Vagina (tissue), 2 donors: ENCODE data around the gene DSCAML1. TPM values are rescaled to one million over a fixed set of nuclear protein-coding genes. Genes with fewer than 3 reads are reported as not detected.

Experiments
- DNase-seq, 2 donors: peaks; one replicate each; pipeline ENCODE4 v3.0.0-alpha.2; 2017; ENCODE audit errors: extremely low spot score in 2 of 2
- H3K27ac ChIP-seq: fragments of 200-600 bp; sonication (generic); one replicate; pipeline ENCODE4 v1.5.1; 2019
- H3K27me3 ChIP-seq: fragments of 200-600 bp; sonication (generic); one replicate; pipeline ENCODE4 v1.5.1; 2019
- H3K36me3 ChIP-seq, 2 donors: fragments of 200-600 bp; sonication (generic); one replicate each; pipeline ENCODE4 v1.5.1; 2017 to 2019
- H3K4me1 ChIP-seq: fragments of 200-600 bp; sonication (generic); one replicate; pipeline ENCODE4 v1.5.1; 2019
- H3K4me3 ChIP-seq, 2 donors: fragments of 200-600 bp; sonication (generic); 1 replicate in 1 of 2; 2 replicates in 1 of 2; pipeline ENCODE4 v1.5.1; 2016 to 2019
- H3K9me3 ChIP-seq: fragments of 200-600 bp; sonication (generic); one replicate; pipeline ENCODE4 v1.5.1; 2019
- CTCF ChIP-seq, 3 experiments: fragments of 450-650 bp in 2 of 3; fragments of 200-600 bp in 1 of 3; sonication (generic) in 1 of 3; IDR thresholded peaks; one replicate each; pipeline ENCODE4 v1.5.1; 2017 to 2019; ENCODE audit warnings: antibody characterized with exemption in 3 of 3, mild to moderate bottlenecking in 2 of 3, moderate library complexity in 2 of 3
- POLR2A ChIP-seq, 2 donors: fragments of 450-650 bp; IDR thresholded peaks; one replicate each; pipeline ENCODE4 v1.6.1; 2017; ENCODE audit warnings: antibody characterized with exemption in 2 of 2, mild to moderate bottlenecking in 2 of 2, moderate library complexity in 2 of 2
- POLR2AphosphoS5 ChIP-seq, 2 donors: sonication (generic); formaldehyde crosslinking; IDR thresholded peaks; one replicate each; pipeline ENCODE4 v1.9.0; 2017; ENCODE audit warnings: antibody characterized with exemption in 2 of 2, mild to moderate bottlenecking in 2 of 2, low read depth in 1 of 2; ENCODE audit not compliant: insufficient read depth in 1 of 2
- intact Hi-C: fragments of 100-400 bp; cut with DNase I; formaldehyde crosslinking; loops from one replicate; pipeline ENCODE4 v1.15.1; 2023
- total RNA-seq: library from RNA; depleted of rRNA; stranded (reverse); fragments of >200 nt; gene quantifications from one replicate; pipeline ENCODE4 v1.2.3, GENCODE V29; 2016

DSCAML1 gene
- total RNA-seq, 1 donor from 2014 or later = 0.25 TPM

- Histone ChIP-seq H3K27ac (no peak overlapping the region), H3K9me3 (no peaks in the 10 kb centered on the region), H3K4me1 (no peaks in the 10 kb centered on the region), H3K27me3 (no peaks in the 10 kb centered on the region), H3K36me3 (no peaks in the 10 kb centered on the region), H3K4me3 (no peak overlapping the region)
- intact Hi-C loops = no loop called here
- no peak for DNase-seq
- no peak for TF ChIP-seq POLR2A (IDR thresholded peaks at IDR 0.05)
- TF ChIP-seq POLR2AphosphoS5 (IDR thresholded peaks at IDR 0.05; ENCODE audit: insufficient read depth in 1 of 2, low read depth in 1 of 2) = no peak
- TF ChIP-seq CTCF (IDR thresholded peaks at IDR 0.05) = no peak
Observed at GRCh38 chr11:117550466-117550865, 246.6 kb downstream of the DSCAML1 start.

DNA sequence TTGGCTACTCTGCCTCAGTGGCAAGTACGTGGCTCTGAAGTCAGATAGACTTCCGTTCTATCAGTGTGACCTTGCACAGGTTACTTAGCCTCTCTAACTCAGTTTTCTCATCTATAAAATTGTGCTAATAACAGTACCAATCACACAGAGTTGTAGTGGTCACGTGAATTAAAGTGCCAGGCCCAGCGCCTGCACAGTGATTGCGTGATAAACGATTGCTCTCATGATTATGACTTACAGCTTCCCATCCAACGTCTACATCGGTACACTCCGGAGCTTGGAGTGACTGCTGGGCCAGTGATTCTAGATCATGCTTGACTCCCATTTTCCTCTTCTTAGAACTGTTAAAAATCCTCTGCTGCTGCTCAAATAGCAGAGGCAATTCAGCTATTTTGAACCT, 247.6 kb downstream of the DSCAML1 start:
- H3K4me1 ChIP-seq = no peaks in the 10 kb centered on the region
- TF ChIP-seq POLR2AphosphoS5 (IDR thresholded peaks at IDR 0.05; ENCODE audit: insufficient read depth in 1 of 2, low read depth in 1 of 2) (no peak), CTCF (IDR thresholded peaks at IDR 0.05) (no peak), POLR2A (IDR thresholded peaks at IDR 0.05) (no peak)
- no peaks in the 10 kb centered on the region for H3K36me3 ChIP-seq
- no peak overlapping the region for H3K4me3 ChIP-seq
- intact Hi-C loops = no loop called here
- H3K27ac ChIP-seq = no peak overlapping the region
- H3K9me3 ChIP-seq = no peaks in the 10 kb centered on the region
- DNase-seq = no peak
- H3K27me3 ChIP-seq = no peaks in the 10 kb centered on the region

- TF ChIP-seq CTCF (IDR thresholded peaks at IDR 0.05) (no peak), POLR2A (IDR thresholded peaks at IDR 0.05) (no peak), POLR2AphosphoS5 (IDR thresholded peaks at IDR 0.05; ENCODE audit: insufficient read depth in 1 of 2, low read depth in 1 of 2) (no peak)
- H3K4me1 ChIP-seq = no peaks in the 10 kb centered on the region
- intact Hi-C loops = no loop called here
Observed at GRCh38 chr11:117548876-117549275, 248.1 kb downstream of the DSCAML1 start.

GRCh38 chr11:117547946-117548345, 249.1 kb downstream of the DSCAML1 start:
- Histone ChIP-seq H3K4me1 (no peaks in the 10 kb centered on the region), H3K4me3 (no peak overlapping the region), H3K9me3 (no peaks in the 10 kb centered on the region), H3K36me3 (no peaks in the 10 kb centered on the region), H3K27me3 (no peaks in the 10 kb centered on the region), H3K27ac (no peak overlapping the region)
- intact Hi-C loops = no loop called here
- no peak for DNase-seq
- TF ChIP-seq POLR2A (IDR thresholded peaks at IDR 0.05) (no peak), CTCF (IDR thresholded peaks at IDR 0.05) (no peak), POLR2AphosphoS5 (IDR thresholded peaks at IDR 0.05; ENCODE audit: insufficient read depth in 1 of 2, low read depth in 1 of 2) (no peak)

More at GRCh38 chr11:117548876-117549275, 248.1 kb downstream of the DSCAML1 start:
- no peak for DNase-seq
- H3K27ac ChIP-seq = no peak overlapping the region
- no peaks in the 10 kb centered on the region for H3K36me3 ChIP-seq
- no peak overlapping the region for H3K4me3 ChIP-seq
- no peaks in the 10 kb centered on the region for H3K27me3 ChIP-seq
- no peaks in the 10 kb centered on the region for H3K9me3 ChIP-seq

DNA sequence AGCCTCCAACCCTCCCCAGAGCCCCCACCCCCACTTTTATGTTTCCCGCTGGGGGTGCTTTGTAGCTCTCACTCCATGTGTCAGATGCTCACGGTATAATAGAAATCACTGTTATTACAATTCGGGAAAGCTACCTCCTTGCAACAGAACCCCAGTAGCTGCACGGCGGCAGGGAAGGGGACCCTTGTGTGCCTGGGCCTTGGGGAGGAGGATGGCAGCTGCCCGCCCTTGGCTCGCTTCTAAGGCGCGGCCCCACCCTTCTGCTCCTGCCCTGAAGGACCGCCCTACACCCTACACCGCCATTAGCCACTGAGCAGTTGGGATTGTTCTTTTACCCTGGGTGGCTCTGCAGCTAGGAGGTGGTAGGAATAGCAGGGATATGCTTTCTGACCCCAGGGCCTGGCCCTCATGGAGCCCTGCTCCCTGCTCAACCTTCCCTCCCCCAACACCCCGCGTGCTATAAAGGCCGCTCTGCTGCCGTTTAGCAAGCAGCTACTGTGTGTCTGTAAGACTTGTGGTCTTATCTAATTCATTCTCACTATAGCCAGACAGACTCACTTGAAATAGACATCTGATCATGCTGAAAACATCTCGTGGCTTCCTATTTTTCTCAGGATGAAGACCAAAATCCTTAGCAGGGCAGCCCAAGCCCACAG, 249.7 kb downstream of the DSCAML1 start:
- Histone ChIP-seq H3K36me3 (no peaks in the 10 kb centered on the region), H3K4me1 (no peaks in the 10 kb centered on the region), H3K27me3 (no peaks in the 10 kb centered on the region), H3K27ac (no peak overlapping the region), H3K9me3 (no peaks in the 10 kb centered on the region), H3K4me3 (no peak overlapping the region)
- TF ChIP-seq POLR2A (IDR thresholded peaks at IDR 0.05) (no peak), CTCF (IDR thresholded peaks at IDR 0.05) (no peak), POLR2AphosphoS5 (IDR thresholded peaks at IDR 0.05; ENCODE audit: insufficient read depth in 1 of 2, low read depth in 1 of 2) (no peak)
- intact Hi-C loops = no loop called here
- DNase-seq = no peak
